ENCODE measurements around the gene SEMA4A.

GRCh38 chr1:156144742-156145141 lies 8.6 kb upstream of the SEMA4A start:
- TF ChIP-seq, protein P1, sequence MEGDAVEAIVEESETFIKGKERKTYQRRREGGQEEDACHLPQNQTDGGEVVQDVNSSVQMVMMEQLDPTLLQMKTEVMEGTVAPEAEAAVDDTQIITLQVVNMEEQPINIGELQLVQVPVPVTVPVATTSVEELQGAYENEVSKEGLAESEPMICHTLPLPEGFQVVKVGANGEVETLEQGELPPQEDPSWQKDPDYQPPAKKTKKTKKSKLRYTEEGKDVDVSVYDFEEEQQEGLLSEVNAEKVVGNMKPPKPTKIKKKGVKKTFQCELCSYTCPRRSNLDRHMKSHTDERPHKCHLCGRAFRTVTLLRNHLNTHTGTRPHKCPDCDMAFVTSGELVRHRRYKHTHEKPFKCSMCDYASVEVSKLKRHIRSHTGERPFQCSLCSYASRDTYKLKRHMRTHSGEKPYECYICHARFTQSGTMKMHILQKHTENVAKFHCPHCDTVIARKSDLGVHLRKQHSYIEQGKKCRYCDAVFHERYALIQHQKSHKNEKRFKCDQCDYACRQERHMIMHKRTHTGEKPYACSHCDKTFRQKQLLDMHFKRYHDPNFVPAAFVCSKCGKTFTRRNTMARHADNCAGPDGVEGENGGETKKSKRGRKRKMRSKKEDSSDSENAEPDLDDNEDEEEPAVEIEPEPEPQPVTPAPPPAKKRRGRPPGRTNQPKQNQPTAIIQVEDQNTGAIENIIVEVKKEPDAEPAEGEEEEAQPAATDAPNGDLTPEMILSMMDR (conservative IDR thresholded peaks at IDR 0.05 in 1 of 2, IDR thresholded peaks at IDR 0.05 in 1 of 2; ENCODE audit: low read depth in 1 of 2, low read length in 2 of 2) = no peak
- no peak for TF ChIP-seq EZH2 (IDR thresholded peaks at IDR 0.05; ENCODE audit: low read length, missing control alignments)
